Pancreas (tissue), 10 donors: ENCODE measurements around the gene TPSB2. TPM values are rescaled to one million over a fixed set of nuclear protein-coding genes. Genes with fewer than 3 reads are reported as not detected.
"Not testable (repeated sequence)": the region's sequence is repeated elsewhere in the genome, so short reads cannot be mapped to it uniquely, and the experiment has no call there.

Experiments used
- ATAC-seq, 4 donors: fragments of 200-7000 bp; cut with Tn5 transposase; one replicate each; pipeline versions ENCODE4 v1.8.0 to v1.9.1; 2020; ENCODE audit warnings: mild to moderate bottlenecking in 4 of 4, moderate library complexity in 4 of 4
- DNase-seq, 6 donors: peaks; one replicate each; pipeline ENCODE4 v3.0.0-alpha.2; 2020
- FAIRE-seq: peaks from 2 replicates; lab custom pipeline; 2012; peaks lifted over from hg19 to GRCh38; lab: Jason Lieb, UNC
- H3K27ac ChIP-seq, 4 donors: fragments of 200-600 bp; sonication (generic); 1 replicate in 3 of 4; 2 replicates in 1 of 4; pipeline versions ENCODE4 v1.5.0 to v1.8.0; 2020
- H3K27me3 ChIP-seq, 4 donors: fragments of 200-600 bp; one replicate each; pipeline ENCODE4 v1.8.0; 2021
- H3K36me3 ChIP-seq, 3 donors: fragments of 200-600 bp; sonication (generic) in 1 of 3; one replicate each; pipeline versions ENCODE4 v1.5.0 to v1.8.0; 2020 to 2021
- H3K4me1 ChIP-seq, 3 donors: fragments of 200-600 bp; one replicate each; pipeline ENCODE4 v1.8.0; 2021
- H3K4me3 ChIP-seq, 4 donors: fragments of 200-600 bp; sonication (generic) in 2 of 4; one replicate each; pipeline versions ENCODE4 v1.5.0 to v1.8.0; 2020 to 2021
- H3K9me3 ChIP-seq, 4 donors: fragments of 200-600 bp; one replicate each; pipeline ENCODE4 v1.8.0; 2021
- WGBS, 2 donors: extraction: QIAGEN DNeasy Blood & Tissue Kit; methylation state at CpG; one replicate each; pipeline ENCODE4 v1.1.7; 2013; 5-methylcytosine and 5-hydroxymethylcytosine counted together
- intact Hi-C, 3 donors: fragments of 100-400 bp; cut with DNase I; formaldehyde crosslinking; loops; one replicate each; pipeline versions ENCODE4 v1.11.1 to v1.14.2; 2022
- polyA plus RNA-seq, 2 donors: library from polyadenylated mRNA; stranded (reverse); fragments of 200-250 nt; gene quantifications; one replicate each; pipeline ENCODE4 v1.2.3, GENCODE V29; 2013
- total RNA-seq, 6 donors: library from RNA; stranded (reverse); fragmentation: NEBNext Ultra II Directional in 4 of 6; extraction: Animal tissue kit (Norgen Biotek cat#: 25700) in 4 of 6; gene quantifications; one replicate each; pipeline versions ENCODE4 v1.2.1 to v1.2.4, GENCODE V29; 2021 to 2023
- TF ChIP-seq, protein P1 (sequence below), 4 donors: fragments of 200-600 bp; sonication (generic) in 3 of 4; IDR thresholded peaks; one replicate each; pipeline versions ENCODE4 v1.5.0 to v1.8.0; 2021; ENCODE audit warnings: antibody characterized with exemption in 4 of 4
- donor health status: healthy with polysubstance abuse.
- donor health status: DM: no; HTN: no; CAD: no; lungs with moderate emphysema.
- donor health status: DM: no; HTN: no; CAD: no.
- donor health status: control.
- donor health status: control.
- donor health status: Bipolar disorder and iron deficiency.
- donor health status: DM: yes; HTN: yes; CAD: no.
- donor health status: DM: no; HTN: no; CAD: no.
- donor health status: DM: no; HTN: no; CAD: no.
- donor health status: DM: yes; HTN: yes; CAD: no.

TPSB2 gene
- total RNA-seq (1 to 10 TPM in 5 of 6 donors, under 1 TPM in 1; 0.69 to 9.9 (median 4.8) TPM), polyA plus RNA-seq (10 to 100 TPM in 1 of 2 donors, 1 to 10 TPM in 1; 2.4 to 12.2 TPM)

DNA sequence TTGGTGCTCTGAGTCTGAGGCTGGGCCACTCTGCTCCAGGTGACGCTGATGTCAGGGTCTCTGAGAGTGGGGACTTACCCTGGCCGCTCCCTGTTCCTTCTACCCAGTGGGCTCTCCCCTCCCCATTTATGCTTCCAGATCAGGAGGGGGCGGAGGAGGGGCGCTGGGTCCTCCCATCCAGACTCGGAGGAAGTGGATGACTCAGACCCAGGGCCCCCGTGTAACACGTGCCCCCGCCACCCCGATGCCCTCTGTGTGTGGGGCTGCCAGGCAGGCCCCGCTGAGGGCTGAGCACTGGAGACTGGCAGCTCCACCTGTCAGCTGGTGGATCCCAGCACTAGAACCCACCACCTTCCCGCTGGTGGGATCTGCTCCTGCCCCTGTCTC is at the start of gene TPSB2:
TSS of gene TPSB2 (minus strand) at position 101 of the 387 bp plus-strand sequence. CDS start 233 bp downstream, outside the sequence.
- H3K27me3 ChIP-seq, H3K9me3 ChIP-seq, H3K27ac ChIP-seq, FAIRE-seq, H3K4me1 ChIP-seq, ATAC-seq, intact Hi-C loops, H3K4me3 ChIP-seq, H3K36me3 ChIP-seq: not testable (repeated sequence)
- WGBS, 2 donors = 66% methylated on average over 4 of the region's 11 CpGs; no CpG with 5 or more reads in 1 of the 2 donors
- DNase-seq = peak in 1 of 6 donors; percentile 5

DNA sequence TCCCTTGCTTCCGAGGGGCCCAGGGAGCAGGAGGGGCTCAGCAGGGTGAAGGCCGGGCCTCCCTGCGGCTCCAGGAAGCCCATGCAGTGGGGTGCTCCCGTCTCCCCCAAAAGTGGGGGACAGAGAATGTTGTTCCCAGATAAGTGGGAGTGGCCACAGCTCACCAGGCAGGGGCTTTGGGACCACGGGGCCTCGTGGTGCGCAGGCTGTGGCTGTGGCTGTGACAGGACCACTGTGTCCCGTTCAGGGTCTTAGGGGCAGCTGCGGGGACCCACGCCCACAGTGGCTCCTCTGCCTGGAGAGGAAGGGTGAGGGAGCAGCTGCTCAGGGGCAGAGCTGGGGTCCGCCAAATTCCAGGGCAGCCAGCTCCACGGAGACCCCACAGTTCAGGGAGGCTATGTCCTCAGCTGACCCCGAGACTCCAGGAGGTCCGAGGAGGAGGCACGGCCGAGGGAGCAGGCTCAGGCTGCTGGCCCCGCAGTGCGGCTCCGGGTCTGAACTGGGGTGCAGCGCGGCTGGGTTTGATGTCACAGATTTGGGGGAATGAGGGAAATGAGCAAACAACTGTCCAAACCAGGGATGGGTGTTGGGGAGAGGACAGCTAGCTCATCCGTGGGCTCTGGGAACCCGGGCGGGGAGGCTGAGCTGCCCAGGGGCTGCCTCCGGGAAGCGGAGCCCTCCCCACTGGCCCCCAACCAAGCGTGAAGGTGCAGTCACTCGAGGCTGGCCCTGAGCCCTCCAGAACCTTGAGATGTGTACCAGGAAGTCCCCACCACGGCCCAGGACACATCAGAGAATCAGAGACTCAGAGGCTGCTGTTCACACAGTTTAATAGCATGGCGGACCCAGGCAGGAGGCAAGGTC is 49.3 kb upstream of the TPSB2 start:
- Histone ChIP-seq H3K4me3 (no peak overlapping the region), H3K27me3 (no peaks in the 10 kb centered on the region), H3K4me1 (no peaks in the 10 kb centered on the region), H3K36me3 (no peaks in the 10 kb centered on the region), H3K27ac (no peak overlapping the region), H3K9me3 (no peaks in the 10 kb centered on the region)
- peak in 2 of 6 donors; percentile 52 to 55 for DNase-seq
- TF ChIP-seq, protein P1, sequence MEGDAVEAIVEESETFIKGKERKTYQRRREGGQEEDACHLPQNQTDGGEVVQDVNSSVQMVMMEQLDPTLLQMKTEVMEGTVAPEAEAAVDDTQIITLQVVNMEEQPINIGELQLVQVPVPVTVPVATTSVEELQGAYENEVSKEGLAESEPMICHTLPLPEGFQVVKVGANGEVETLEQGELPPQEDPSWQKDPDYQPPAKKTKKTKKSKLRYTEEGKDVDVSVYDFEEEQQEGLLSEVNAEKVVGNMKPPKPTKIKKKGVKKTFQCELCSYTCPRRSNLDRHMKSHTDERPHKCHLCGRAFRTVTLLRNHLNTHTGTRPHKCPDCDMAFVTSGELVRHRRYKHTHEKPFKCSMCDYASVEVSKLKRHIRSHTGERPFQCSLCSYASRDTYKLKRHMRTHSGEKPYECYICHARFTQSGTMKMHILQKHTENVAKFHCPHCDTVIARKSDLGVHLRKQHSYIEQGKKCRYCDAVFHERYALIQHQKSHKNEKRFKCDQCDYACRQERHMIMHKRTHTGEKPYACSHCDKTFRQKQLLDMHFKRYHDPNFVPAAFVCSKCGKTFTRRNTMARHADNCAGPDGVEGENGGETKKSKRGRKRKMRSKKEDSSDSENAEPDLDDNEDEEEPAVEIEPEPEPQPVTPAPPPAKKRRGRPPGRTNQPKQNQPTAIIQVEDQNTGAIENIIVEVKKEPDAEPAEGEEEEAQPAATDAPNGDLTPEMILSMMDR (IDR thresholded peaks at IDR 0.05) = no peak
- WGBS, 2 donors = 57 to 74% methylated on average over 29 to 30 of the region's 30 CpGs
- no peak for FAIRE-seq
- intact Hi-C loops = no loop called here
- ATAC-seq = no peak

DNA sequence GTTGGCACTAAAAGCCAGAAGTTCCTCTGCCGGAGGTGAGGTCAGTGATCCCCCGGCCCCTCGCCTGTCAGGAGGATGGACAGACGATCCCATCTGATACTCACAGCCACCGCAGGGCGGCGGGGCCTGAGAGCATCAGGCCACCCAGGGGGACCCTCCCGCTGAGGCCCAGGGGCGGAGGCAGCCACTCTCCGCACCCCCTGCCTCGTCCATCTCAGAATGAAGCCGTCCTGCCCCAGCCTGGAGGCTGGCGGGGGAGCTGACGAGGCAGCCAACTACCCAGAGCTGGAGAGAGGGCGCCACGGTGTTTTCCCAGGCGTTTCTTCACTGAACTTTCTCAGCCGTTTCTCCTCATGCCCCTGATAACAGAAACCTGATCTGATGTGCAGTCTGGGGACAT is 48.5 kb upstream of the TPSB2 start:
- Histone ChIP-seq H3K4me1 (no peaks in the 10 kb centered on the region), H3K27me3 (no peaks in the 10 kb centered on the region), H3K9me3 (no peaks in the 10 kb centered on the region), H3K4me3 (no peak overlapping the region), H3K27ac (no peak overlapping the region), H3K36me3 (no peaks in the 10 kb centered on the region)
- ATAC-seq (no peak), DNase-seq (peak in 2 of 6 donors; percentile 48 to 53), FAIRE-seq (no peak)
- TF ChIP-seq, protein P1 (IDR thresholded peaks at IDR 0.05) = no peak
- intact Hi-C loops = no loop called here
- WGBS, 2 donors = 13 to 20% methylated on average over 18 of the region's 18 CpGs

DNA sequence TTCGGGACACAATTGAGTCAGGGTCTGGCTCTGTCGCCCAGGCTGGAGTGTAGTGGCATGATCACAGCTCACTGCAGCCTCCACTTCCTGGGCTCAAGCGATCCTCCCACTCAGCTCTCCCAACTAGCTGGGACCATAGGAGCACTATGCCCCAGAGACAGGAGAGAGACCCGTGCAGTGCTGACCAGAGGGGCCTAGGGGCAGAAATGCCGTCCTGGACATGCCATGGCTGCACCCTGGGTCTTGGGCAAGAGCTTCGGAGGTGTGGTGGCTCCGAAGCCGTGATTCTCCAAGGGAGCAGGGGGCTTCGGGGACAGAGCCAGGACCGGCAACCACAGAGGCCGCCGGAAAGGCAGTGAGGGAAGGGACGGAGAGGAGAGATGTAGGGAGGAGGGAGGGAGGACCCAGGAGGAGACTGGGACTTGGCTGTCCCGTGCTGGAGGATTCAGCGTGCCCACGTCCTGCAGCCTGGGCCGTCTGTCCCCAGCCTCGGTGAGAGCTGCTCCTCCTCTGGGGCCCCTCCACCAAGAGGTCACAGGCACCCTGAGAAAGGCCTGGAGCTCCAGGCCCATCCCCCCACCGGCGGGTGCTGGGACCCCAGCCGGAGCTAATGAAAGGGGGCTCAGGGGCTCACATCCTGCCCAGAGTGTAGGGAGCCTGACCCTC is 47.8 kb upstream of the TPSB2 start:
- intact Hi-C loops = no loop called here
- WGBS, 2 donors = 33 to 41% methylated on average over 21 of the region's 21 CpGs
- Histone ChIP-seq H3K4me3 (no peak overlapping the region), H3K4me1 (no peaks in the 10 kb centered on the region), H3K9me3 (no peaks in the 10 kb centered on the region), H3K36me3 (no peaks in the 10 kb centered on the region), H3K27ac (no peak overlapping the region), H3K27me3 (no peaks in the 10 kb centered on the region)
- no peak for FAIRE-seq
- ATAC-seq = no peak
- TF ChIP-seq, protein P1 (IDR thresholded peaks at IDR 0.05) = no peak
- DNase-seq = peak in 1 of 6 donors; percentile 55

DNA sequence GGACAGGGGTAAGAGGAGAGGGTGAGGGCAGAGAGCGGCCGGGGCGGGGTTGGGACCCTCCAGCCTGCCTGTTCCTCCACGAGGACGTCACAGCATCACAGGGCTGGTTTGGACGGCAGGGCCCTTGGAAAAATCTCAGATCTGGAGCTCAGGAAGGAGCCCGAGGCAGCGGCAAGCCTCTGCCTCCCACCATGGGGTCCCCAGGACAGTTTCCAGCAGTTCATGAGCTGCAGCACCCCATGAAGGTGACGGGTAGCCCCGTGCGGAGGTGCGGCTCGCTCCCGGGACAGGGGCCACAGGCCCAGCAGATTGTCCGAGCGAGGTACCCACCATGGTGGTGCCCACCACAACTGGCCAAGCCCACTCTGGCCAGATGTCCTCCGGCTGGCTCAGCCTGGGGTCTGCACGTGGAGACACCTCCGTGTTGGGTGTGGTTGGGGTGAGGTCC is 47.2 kb upstream of the TPSB2 start:
- WGBS, 2 donors = 54 to 68% methylated on average over 19 of the region's 19 CpGs
- Histone ChIP-seq H3K27ac (no peak overlapping the region), H3K36me3 (no peaks in the 10 kb centered on the region), H3K9me3 (no peaks in the 10 kb centered on the region), H3K27me3 (no peaks in the 10 kb centered on the region), H3K4me1 (no peaks in the 10 kb centered on the region), H3K4me3 (no peak overlapping the region)
- TF ChIP-seq, protein P1 (IDR thresholded peaks at IDR 0.05) = no peak
- DNase-seq (peak in 2 of 6 donors; percentile 17 to 66), FAIRE-seq (no peak), ATAC-seq (no peak)
- intact Hi-C loops = no loop called here
